Mesodermal cell (in vitro differentiated cells): ENCODE results near the gene BPIFA2.

Experiments
- H3K27ac ChIP-seq: 2 replicates; pipeline ENCODE4 v1.7.0; 2013; ENCODE audit warnings: mild to moderate bottlenecking, low read depth, low read length, moderate library complexity; ENCODE audit not compliant: severe bottlenecking
- H3K36me3 ChIP-seq: 2 replicates; pipeline ENCODE4 v1.7.1; 2013; ENCODE audit warnings: mild to moderate bottlenecking, low read length, moderate library complexity; ENCODE audit not compliant: control insufficient read depth, insufficient read depth
- H3K4me1 ChIP-seq: one replicate; pipeline ENCODE4 v1.7.1; 2013; ENCODE audit warnings: mild to moderate bottlenecking, low read length; ENCODE audit not compliant: insufficient read depth, control insufficient read depth, poor library complexity, severe bottlenecking
- H3K4me3 ChIP-seq: 2 replicates; pipeline ENCODE4 v1.7.0; 2013; ENCODE audit warnings: low read length, control low read depth, mild to moderate bottlenecking; ENCODE audit not compliant: insufficient read depth, poor library complexity, severe bottlenecking; ENCODE audit errors: extremely low read depth
- H3K9me3 ChIP-seq: 2 replicates; pipeline ENCODE4 v1.7.1; 2013; ENCODE audit warnings: mild to moderate bottlenecking, low read length, moderate library complexity; ENCODE audit not compliant: control insufficient read depth
- WGBS, 2 experiments: methylation state at CpG; one replicate each; pipeline ENCODE4 v1.1.5; 2013; ENCODE audit warnings: missing lambda C conversion rate in 2 of 2; ENCODE audit not compliant: insufficient coverage in 2 of 2; 5-methylcytosine and 5-hydroxymethylcytosine counted together

BPIFA2 gene

DNA sequence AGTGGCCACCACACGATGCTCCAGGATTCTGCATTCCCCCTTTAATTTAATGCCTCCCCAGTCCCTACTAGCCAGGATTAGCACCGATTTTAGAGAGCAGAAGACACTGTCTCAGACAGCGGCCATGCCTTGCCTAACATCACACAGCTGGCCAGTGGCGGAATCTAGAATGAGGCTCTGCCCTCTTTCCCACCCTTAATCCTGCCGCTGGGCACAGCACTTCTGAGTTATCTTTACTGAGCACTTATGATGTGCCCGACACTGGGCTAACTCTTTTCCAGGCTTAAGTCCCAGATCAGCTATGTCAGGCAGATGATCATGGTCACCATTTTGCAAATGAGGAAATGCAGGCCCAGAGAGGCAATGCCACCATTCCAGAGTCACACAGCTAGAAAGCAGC lies 5.6 kb upstream of the BPIFA2 start:
- 85 to 96% methylated on average over 5 to 6 of the region's 6 CpGs for WGBS, 2 experiments
- Histone ChIP-seq H3K27ac (no peak overlapping the region), H3K9me3 (no peaks in the 10 kb centered on the region), H3K36me3 (no peaks in the 10 kb centered on the region), H3K4me3 (no peak overlapping the region), H3K4me1 (peaks cover 5% of the 10 kb centered on the region)

DNA sequence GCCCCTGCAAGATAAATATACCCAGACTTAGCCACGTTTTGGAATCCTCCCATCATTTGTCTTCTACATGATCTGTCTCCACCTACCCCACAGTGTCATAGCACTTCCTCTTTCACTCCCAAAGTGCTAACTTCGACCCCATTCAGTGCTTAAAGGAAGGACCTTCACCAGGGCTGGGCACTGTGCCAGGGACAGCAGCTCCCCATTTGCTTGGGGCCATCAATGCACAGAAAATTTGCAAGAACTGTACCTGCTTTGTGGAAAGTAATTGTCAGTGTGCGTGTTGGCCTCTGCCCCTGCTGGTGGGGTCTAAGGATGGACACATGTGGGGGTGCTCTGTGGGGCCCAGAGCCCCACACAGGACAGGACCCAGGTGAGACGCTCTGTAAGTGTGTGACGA lies 5.2 kb upstream of the BPIFA2 start:
- Histone ChIP-seq H3K27ac (no peak overlapping the region), H3K9me3 (no peaks in the 10 kb centered on the region), H3K4me3 (no peak overlapping the region), H3K36me3 (no peaks in the 10 kb centered on the region), H3K4me1 (peaks cover 5% of the 10 kb centered on the region)
- WGBS, 2 experiments, result 68 to 88% methylated on average over 3 to 4 of the region's 5 CpGs

DNA sequence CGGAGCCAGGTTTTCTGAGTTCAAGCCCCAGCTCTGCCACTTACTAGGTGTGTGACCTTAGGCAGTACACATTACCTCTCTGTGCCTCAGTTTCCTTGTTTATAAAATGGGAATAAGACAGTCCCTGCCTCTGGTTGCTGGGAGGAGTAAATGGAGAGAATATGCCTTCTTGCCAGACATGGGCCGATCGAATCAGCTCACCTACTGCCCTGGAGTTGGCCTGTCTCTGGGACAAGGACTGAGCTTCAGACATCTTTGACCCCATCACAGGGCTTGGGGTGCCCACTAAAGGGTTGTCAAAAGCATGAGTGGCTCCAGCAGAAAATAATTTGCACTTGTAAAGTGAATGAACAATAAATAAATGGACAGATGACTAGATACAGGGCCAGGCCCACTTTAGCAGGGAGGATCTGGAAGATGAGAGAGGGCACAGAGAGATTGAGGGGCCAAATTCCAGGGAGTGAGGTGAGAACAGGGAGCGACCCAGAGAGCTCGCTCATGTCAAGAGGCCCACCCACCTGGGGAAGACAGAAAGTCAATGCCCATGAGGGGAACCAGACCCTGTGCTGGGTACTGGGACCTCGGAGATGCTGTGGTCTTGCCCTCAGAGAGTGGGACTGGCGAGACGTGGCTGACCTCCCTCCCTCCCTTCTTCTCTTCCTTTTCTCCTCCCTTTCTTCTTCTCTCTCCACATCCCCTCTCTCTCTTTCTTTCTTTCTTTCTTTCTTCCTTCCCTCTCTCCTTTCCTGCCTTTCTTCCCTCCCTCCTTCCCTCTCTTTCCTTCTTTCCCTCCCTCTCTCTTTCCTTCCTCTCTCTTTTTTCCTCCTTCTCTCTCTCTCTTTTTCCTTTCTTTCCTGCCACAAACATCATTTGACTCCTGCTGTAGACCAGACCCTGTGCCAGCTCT lies 3.9 kb upstream of the BPIFA2 start:
- Histone ChIP-seq H3K4me3 (no peak overlapping the region), H3K27ac (no peak overlapping the region), H3K4me1 (peaks cover 5% of the 10 kb centered on the region), H3K36me3 (no peaks in the 10 kb centered on the region), H3K9me3 (peaks cover 3% of the 10 kb centered on the region)
- WGBS, 2 experiments, result 84 to 89% methylated on average over 5 to 7 of the region's 8 CpGs

GRCh38 chr20:33164763-33165095 lies 3.2 kb upstream of the BPIFA2 start:
- Histone ChIP-seq H3K27ac (no peak overlapping the region), H3K9me3 (peaks cover 4% of the 10 kb centered on the region), H3K4me3 (no peak overlapping the region), H3K4me1 (peaks cover 5% of the 10 kb centered on the region), H3K36me3 (no peaks in the 10 kb centered on the region)
- WGBS, 2 experiments, result 82 to 87% methylated on average over 5 to 6 of the region's 6 CpGs

DNA sequence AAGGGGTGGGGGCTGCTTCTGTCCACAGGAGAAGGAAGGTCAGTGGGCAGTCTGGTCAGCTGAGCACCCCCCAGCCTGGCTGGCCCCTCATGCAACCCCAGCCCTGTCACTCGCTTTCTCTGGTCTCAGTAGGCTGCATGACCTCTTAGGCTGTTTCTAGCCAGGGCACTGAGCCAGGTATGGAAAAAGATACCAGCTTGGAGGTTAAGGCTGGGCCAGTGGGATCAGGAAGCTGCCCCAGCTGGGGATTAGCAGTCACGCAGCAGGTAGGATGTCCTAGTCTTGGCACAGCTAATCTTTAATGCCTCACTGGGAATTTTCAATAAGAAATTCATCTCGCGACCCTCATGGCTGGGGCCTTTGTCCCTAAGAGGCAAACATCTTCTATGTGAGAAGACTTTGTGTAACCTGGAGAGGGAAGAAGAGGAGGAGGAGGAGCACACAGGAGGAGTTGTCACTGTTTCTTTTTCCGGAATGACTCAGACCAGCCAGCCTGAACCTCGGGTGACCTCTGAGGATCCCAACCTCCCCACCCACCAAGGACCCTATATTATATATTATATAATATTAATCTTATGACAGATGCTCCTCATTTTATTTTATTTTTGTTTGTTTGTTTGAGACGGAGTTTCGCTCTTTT lies 2.4 kb upstream of the BPIFA2 start:
- H3K4me1 ChIP-seq, result peaks cover 5% of the 10 kb centered on the region
- WGBS, 2 experiments, result 67 to 89% methylated on average over 2 to 4 of the region's 8 CpGs
- H3K4me3 ChIP-seq, result no peak overlapping the region
- H3K27ac ChIP-seq, result no peak overlapping the region
- H3K9me3 ChIP-seq, result peaks cover 4% of the 10 kb centered on the region
- no peaks in the 10 kb centered on the region for H3K36me3 ChIP-seq

DNA sequence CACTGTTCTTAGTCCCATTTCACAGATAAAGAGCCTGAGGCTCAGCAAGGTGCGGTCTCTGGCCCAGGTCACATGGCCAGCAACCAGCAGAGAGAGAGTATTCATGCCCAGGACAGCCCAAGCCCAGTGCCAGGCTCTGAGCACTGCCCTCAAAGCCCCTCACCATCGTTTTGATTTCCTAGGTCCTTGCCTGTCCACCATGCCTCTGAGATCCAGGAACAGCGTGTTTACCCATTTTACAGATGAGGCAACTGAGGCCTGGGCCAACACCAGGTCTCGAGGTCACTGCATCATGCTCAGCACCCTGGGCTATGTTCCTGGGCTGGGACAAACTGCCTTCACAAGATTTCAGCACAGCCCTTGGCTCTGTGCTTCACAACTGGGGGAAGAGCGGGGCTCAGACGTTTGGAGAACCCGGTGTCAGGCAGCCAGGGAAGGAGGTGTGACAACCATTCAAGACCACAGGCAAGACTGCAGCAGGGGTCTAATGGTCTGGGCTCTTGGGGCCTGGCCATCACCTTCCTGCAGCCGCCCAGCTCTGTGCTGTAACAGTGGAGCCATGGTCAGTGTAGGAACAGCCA lies 1.3 kb upstream of the BPIFA2 start:
- 82 to 90% methylated on average over 8 of the region's 8 CpGs for WGBS, 2 experiments
- Histone ChIP-seq H3K4me1 (peaks cover 5% of the 10 kb centered on the region), H3K9me3 (peaks cover 4% of the 10 kb centered on the region), H3K36me3 (no peaks in the 10 kb centered on the region), H3K4me3 (no peak overlapping the region), H3K27ac (no peak overlapping the region)

GRCh38 chr20:33169176-33169794 lies 1.3 kb downstream of the BPIFA2 start:
- WGBS, 2 experiments, result 64 to 70% methylated on average over 5 to 8 of the region's 8 CpGs
- H3K4me3 ChIP-seq, result no peak overlapping the region
- H3K9me3 ChIP-seq, result peaks cover 4% of the 10 kb centered on the region
- no peak overlapping the region for H3K27ac ChIP-seq
- H3K4me1 ChIP-seq, result peaks cover 5% of the 10 kb centered on the region
- no peaks in the 10 kb centered on the region for H3K36me3 ChIP-seq

- H3K36me3 ChIP-seq, result no peaks in the 10 kb centered on the region
- WGBS, 2 experiments, result 68 to 87% methylated on average over 6 to 7 of the region's 7 CpGs
- H3K9me3 ChIP-seq, result peaks cover 4% of the 10 kb centered on the region
- no peaks in the 10 kb centered on the region for H3K4me1 ChIP-seq
- H3K27ac ChIP-seq, result no peak overlapping the region
- no peak overlapping the region for H3K4me3 ChIP-seq
Measured at GRCh38 chr20:33172781-33173180, 4.8 kb downstream of the BPIFA2 start.

GRCh38 chr20:33175123-33175522 lies 7.2 kb downstream of the BPIFA2 start:
- no peak overlapping the region for H3K4me3 ChIP-seq
- H3K36me3 ChIP-seq, result no peaks in the 10 kb centered on the region
- 85 to 95% methylated on average over 3 of the region's 3 CpGs for WGBS, 2 experiments
- H3K27ac ChIP-seq, result no peak overlapping the region
- no peaks in the 10 kb centered on the region for H3K4me1 ChIP-seq
- H3K9me3 ChIP-seq, result no peaks in the 10 kb centered on the region

- no peak overlapping the region for H3K4me3 ChIP-seq
- no peaks in the 10 kb centered on the region for H3K36me3 ChIP-seq
- no peak overlapping the region for H3K27ac ChIP-seq
- 78 to 94% methylated on average over 2 of the region's 3 CpGs for WGBS, 2 experiments
- H3K4me1 ChIP-seq, result no peaks in the 10 kb centered on the region
- no peaks in the 10 kb centered on the region for H3K9me3 ChIP-seq
Measured at GRCh38 chr20:33176101-33176500, 8.1 kb downstream of the BPIFA2 start.
